Umbilical cord (tissue), 2 donors: ENCODE data around the gene XCR1. TPM values are rescaled to one million over a fixed set of nuclear protein-coding genes. Genes with fewer than 3 reads are reported as not detected.
"Not testable (repeated sequence)": the region's sequence is repeated elsewhere in the genome, so short reads cannot be mapped to it uniquely, and the experiment has no call there.

ENCODE experiments used
- DNase-seq: peaks from one replicate; pipeline ENCODE4 v3.0.0-alpha.2; 2015; ENCODE audit warnings: low spot score
- total RNA-seq: library from RNA; depleted of rRNA; stranded (reverse); fragments of >200 nt; gene quantifications from one replicate; pipeline ENCODE4 v1.2.3, GENCODE V29; 2014; ENCODE audit warnings: low replicate concordance; ENCODE audit not compliant: insufficient read depth

XCR1 gene, protein sequence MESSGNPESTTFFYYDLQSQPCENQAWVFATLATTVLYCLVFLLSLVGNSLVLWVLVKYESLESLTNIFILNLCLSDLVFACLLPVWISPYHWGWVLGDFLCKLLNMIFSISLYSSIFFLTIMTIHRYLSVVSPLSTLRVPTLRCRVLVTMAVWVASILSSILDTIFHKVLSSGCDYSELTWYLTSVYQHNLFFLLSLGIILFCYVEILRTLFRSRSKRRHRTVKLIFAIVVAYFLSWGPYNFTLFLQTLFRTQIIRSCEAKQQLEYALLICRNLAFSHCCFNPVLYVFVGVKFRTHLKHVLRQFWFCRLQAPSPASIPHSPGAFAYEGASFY
- total RNA-seq, result 0.24 TPM

DNA sequence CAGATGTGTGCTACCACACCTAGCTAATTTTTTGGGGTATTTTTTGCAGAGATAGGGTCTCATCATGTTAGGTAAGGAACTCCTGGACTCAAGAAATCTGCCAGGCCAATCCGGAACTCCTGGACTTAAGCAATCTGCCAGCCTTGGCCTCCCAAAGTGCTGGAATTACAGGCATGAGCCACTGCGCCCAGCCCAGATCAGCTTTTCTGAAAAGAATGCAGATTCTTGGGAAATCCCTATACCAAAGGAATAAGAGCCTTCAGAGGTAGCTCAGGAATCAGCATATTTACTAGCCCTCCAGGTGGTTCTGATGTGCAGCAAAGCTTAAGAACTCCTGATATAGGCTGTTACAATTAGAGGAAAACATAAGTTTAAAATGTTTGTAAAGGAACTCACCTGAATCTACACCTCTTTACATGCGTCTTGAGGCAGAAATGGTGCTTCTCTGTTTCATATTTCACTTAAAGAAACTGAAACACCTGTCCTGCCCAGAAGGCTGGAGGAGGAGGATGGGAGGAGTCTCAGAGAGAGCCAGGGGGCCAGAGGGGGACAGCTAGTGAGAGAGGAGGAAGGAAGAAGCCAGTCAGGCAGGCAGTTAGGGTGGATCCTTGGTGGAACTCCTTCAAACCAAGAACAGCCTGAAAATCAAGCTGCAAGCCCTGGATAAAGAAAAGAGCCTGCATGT, at the start of gene XCR1:
Gene XCR1, minus strand, starts transcription at position 463 of the 685 bp plus-strand sequence. CDS start 5,536 bp downstream, outside the sequence.
- DNase-seq, result no peak

DNA sequence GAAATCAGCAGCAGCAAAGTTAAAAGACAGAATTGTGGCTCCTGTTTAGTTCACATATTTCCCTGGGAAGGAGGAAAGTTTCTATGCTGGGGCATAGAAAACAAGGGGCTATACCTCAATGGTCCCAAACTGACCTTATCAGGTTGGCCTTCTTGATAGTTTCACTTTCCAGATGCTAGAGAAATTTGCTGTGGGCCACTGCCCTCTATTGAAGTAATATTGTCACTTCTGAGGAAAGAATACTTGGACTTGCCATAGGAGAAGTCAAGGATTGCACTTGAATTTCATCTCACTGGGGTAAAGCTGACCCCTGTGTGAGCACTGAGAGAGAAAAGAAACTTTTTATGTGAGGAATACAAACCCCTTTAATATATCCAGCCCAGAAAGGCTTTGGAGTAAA, 49.3 kb upstream of the XCR1 start:
- no peak for DNase-seq

DNA sequence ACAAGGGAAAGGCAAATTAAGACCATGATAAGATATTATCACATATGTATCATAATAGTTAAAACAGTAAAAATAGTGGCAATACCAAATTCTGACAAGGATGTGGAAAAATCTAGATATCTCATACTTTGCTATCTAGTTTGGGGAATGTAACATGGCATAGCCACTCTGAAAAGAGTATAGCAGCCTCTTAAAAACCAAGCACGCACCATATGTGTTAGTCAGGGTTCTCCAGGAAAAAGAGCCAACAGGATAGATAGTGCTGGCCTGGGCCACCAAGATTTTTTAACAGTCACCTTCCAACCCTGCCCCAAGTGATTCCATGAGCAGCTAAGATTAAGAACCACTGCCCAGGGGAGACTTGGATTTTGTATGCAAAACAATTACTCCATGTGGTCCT, 48.5 kb upstream of the XCR1 start:
- DNase-seq, result no peak

DNA sequence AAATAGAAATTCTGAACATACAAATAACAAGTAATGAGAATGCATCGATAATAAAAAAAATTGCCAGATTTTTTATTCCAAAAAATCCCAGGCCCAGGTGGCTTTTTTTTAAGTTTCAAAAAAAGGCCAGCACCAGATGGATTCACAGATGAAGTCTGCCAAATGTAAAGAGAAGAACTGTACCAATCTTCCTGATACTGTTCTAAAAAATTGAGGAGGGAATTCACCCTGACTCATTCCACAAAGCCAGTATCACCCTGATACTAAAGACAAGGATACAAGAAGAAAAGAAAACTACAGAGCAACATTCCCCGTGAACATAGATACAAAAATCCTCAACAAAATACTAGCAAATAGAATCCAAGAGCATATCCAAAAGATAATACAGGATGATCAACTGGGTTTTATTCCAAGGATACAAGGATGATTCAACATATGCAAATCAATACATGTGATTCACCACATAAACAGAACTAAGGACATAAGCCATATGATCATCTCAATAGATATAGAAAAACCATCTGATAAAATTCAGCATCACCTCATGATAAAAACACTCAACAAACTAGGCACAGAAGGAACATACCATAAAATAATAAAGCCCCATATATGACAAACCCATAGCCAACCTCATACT, 44.1 kb upstream of the XCR1 start:
- DNase-seq, result no peak

DNA sequence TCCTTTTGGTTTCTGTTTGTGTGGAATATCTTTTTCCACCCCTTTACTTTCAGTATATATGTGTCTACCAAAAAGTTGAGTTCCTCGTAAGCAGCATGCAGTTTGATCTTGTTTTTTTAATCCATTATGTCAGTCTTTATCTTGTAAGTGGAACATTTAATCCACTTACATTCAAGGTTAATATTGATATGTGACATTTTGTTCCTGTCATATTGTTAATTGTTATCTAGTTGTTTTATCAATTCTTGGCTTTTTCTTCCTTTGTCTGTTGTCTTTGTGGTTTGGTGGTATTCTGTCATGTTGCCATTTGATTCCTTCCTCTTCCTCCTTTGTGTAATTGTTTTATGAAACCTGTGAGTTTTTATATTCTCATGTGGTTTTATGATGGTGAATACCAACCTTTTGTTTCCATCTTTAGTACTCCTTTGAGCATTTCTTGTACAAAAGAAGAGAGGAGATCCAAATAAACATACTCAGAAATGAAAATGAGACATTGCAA, 43.4 kb upstream of the XCR1 start:
- DNase-seq, result no peak

DNA sequence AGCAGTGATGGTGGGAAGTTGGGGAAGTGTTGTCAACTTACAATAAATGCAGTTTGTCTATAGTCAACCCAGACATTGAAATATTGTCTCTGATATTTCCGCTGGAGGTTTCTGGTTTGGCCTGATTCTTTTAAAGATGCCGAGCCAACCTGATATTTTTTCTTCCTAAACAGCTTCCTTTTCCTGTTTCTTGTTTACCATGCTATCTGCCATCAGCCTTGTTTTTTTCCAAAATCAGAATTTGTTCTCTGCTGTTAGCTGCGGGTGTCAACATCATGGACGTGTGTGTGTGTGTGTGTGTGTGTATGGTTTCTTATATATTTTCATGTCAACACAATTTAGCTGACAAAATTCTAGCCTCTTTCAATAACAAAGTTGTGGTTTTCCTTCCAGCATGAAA, 41.2 kb upstream of the XCR1 start:
- no peak for DNase-seq

DNA sequence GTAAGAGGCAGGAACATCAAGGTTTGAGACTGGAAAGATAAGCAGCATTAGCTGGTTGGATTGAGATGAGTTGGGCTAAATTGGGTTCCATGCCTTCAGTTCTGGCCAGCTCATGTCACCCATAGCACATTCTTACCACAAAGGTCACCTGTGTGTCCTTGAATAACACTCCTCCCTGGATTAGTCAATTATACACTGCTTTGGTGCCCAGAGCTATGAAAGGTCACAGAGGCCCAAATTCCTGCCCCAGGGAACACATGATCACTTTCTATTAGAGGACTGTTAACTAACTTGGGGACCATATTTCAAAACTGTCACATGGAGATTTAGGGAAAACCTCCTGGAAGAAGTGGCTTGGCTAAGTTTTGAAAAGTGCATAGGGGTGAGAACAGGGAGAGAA, 40.1 kb upstream of the XCR1 start:
- DNase-seq, result no peak

DNA sequence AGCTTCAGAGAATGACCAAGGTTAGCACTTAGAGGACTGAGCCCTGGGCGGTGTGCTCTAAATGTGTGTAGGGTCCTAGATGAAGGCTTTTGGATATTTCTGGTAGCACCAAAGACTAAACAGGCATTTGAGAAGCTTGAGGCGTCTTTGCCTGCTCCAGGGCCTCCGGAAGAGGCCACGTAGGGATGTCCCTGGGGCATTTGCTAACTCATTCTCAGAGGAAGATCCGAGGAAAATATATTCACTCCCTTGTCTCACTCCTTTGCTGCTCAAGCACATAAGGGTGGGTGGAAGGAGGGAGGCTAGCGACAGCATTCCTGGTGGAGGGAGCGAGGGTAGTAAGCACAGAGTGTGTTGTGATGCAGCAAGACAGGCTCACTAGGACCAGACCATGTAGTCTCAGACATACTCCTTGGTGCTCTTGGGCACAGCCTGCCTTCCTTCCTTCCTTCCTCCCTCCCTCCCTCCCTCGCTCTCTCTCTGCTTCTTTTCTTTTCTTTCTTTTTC, 38.5 kb upstream of the XCR1 start:
- DNase-seq, result no peak

DNA sequence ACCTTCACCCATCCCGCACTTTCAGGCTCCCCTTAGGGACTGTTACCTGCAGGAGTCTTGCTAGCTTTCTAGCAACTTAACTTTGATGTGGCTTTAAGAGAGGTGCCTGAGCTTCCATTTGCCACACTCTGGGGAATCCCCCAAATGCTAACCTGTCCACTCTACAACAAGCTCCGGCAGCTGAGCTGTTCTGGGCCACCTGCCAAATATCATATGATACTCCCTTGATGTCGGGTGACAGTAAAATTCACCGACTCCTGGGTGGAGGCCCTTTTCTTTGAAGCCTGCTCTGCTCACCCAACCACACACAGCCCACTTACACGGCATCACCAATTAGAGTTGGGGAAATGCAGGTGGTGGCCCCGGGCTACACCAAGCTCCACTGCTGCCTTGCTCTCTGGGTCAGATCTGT, 38.0 kb upstream of the XCR1 start:
- DNase-seq, result peak; percentile 6

DNA sequence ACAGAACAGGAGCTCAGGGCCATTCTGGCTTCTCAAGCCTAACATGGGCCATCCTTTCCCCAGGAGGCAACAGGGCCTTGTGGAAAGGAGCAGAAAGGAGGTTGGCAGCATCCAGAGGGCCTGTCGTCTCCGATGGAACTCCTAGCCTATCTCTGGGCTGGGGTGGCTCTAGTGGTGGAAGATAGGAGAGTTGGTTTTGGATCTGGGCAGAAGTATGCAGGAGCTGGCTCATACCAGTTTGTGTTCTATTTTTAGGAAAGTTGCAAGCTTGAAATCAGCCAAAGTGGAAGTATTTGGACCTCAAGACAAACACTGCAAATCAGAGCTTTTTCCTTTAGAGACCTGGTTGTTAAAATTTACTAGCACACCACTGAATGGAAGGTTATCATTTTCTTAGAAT, 35.4 kb upstream of the XCR1 start:
- DNase-seq, result peak; percentile 12

DNA sequence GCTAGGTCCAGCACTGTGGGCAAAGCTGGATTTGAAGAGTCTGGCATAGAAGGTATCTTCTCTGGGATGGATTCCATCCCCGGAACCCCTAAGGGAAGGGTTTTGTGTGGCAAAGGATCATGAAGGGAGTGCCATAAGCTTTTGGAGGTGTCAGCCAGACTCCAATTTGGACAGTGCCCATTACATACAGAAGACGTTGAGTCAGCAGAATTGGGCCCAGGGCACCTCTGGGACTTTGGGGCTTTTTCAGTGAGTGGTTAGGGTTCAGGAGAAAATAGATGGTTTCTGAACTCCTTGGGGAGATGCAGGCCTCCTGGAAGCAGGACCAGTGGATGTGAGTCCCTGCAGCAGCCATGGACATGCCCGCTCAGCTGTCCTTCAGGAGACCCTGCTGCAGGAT, 34.6 kb upstream of the XCR1 start:
- no peak for DNase-seq

DNA sequence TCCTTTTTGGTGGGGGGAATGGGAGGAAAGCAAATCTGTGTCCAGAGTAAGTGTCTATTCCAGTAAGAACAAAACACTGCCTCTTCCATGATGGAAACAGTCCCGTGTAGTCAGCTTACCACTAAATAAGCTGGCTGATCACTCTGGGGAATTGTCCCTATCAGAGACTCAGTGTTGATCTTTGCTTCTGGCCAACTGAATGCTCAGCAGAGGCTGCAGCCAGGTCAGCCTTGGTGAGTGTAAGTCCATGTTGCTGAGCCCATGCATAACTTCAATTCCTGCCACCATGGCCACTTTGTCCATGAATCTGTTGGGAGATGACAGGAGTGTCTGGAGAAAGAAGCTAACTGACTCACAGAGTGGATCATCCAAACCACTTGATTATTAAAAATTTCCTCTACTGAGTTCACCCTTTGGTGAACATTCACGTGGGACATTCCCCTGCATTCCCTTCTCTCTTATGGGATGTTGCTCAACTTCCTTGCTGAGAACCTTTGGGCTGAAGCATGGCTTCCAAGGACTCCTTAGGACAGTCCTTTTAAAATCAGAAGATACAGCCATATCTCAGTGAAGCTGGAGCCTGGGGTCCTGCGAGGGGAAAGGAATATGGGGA, 33.9 kb upstream of the XCR1 start:
- DNase-seq, result no peak

DNA sequence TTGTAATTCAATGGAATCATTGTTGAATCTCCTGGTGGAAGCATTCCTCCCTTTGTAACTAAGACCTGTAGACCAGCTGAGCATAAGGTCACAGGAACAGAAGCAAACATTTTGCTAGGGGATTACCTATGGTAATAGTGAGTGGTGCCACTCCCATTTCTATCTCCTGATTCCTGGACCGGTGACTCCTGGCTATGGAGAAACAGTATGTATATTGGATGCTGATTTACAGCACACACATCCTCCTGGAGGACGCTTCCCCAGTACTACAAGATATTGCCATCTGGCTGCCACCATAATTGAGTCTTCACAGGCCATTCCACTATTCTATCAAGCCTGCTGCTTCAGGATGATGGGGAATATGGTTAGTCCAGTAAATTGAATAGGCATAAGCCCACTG, 33.3 kb upstream of the XCR1 start:
- no peak for DNase-seq

DNA sequence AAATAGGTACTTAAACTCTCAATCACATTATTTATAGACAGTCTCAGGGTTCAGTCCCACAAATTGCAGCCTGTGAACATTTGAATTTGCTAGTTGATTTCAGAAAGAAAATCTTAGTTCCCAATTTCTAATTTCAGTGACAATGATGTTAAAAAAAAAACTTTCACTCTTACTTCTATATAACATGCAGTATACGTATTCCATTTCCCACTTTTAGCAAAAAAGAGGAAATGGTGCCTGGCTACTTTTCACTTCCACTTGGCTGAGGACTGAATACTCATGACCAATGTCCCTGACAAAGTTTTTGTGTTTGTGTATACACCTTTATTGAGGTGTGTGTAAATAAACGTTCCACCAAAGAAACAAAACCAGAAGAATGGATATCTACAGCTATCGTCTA, 32.1 kb upstream of the XCR1 start:
- DNase-seq, result peak; percentile 22

DNA sequence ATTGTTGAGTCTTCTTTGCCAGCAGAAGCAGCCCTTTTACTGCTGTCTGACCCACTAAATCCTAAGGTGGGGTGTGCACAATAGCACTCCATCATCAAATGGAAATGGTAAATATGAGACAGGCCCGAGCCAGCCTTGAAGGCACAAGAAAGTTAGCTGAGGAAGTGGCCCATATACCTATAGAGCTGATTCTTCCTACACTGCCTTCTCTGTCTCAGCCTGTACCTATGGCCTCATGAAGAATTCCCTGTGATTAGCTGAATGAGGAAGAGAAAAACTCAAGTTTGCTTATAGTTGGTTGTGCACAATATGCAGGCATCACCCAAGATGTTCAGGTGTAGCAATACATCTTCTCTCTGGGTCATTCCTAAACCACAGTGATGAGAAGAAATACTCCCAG, 31.7 kb upstream of the XCR1 start:
- DNase-seq, result no peak

DNA sequence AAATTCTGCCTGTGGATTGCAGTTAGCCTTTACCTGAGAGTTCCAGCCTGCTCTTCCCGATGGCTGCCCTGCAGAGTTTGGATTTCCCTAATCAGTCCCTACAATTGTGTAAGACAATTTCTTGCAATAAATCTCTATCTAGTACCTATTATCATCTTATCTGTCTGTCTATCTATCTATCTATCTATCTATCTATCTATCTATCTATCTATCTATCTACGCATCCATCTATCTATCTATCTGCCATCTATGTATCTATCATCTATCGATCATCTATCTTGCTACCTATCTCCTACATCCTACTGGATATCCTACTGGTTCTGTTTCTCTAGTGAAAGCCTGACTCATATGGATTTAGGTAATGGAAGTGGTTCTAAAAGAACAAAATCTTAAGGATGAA, 30.4 kb upstream of the XCR1 start:
- DNase-seq, result no peak

DNA sequence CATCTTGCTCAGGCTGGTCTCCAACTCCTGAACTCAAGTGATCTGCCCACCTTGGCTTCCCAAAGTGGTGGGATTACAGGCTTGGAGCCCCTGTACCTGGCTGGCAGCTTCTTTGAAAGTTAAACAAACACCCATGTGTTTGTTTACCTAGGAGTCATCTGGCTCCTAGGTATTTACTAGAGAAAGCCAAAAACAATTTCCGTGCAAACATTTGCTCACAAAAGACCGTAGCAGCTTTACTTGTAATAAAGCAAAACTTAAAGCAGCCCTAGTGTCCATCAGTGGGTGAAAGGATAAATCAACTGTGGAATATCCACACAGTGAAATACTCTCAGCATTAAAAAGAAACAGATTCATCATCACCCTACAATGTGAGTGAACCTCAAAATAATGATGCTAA, 29.4 kb upstream of the XCR1 start:
- DNase-seq, result no peak

DNA sequence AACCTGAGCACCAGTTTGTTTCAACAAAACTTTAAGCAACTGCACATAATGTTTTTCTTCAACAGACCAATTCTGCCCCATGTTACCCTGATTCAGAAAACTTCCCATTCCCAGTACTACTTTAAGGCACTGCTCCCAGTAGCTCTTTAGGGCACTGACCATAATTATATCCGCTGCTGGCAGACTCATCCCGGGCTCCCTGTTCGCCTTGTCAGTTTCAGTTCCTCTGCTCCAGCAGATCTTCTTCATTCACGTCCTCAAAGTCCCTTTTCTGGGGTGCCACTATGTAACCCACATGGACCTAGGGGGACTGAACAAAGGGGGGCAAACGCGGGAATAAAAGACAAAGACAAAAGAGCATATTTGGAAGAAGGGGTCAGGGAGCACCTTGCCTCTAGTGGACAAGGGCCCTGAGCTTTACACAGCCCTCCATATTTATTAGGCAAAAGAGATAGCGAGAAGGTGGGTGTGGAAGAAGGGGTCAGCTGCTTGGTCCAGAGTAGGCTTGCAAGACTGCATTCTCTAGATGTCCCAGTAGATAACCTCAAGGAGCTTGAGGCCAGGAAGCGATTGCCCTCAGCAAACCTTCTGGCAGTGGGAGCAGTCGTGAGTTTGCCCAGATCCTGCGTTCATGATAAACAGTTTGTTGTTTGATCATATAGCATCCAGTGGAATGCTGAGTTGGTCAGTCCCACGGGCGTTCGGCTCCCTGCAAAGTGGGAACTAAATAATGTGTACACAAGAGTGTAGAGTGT, 26.7 kb upstream of the XCR1 start:
- not testable (repeated sequence) for DNase-seq

DNA sequence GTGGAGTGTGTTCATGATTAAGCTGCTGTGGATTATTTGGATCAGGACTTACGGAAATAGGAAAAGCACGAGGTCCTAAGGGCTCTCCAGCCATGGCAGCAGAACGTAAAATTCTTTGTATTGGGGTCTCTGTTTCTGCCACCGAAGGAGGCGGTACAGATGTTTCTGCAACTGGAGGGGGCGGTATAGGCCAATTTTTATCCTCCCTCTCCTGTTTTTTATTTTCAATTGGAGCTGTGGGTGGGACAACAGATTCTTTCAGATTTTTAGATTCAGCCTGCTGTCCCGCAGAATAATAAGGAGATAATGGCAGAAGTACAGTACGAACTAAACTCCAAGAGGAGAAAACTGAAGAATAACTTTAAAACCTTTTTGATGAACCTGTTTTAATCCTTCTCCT, 26.0 kb upstream of the XCR1 start:
- not testable (repeated sequence) for DNase-seq

DNA sequence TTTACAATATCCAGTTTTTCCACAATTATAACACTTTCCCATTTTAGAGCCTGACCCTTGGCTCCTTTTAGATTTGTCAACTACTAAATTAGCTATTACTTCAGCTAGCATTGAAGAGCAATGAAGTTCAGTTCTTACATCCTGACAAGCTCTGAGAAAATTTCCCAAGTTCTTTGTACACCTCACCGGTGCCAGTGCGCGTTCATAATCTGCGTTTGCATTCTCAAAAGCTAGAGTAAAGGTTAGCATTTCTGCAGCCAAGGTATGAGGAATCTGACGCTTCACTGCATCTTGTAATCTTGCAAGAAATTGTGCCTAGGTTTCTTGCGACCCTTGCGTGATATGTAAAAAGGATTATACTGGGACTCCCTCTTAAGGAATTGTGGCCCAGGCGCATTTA, 25.2 kb upstream of the XCR1 start:
- no peak for DNase-seq

DNA sequence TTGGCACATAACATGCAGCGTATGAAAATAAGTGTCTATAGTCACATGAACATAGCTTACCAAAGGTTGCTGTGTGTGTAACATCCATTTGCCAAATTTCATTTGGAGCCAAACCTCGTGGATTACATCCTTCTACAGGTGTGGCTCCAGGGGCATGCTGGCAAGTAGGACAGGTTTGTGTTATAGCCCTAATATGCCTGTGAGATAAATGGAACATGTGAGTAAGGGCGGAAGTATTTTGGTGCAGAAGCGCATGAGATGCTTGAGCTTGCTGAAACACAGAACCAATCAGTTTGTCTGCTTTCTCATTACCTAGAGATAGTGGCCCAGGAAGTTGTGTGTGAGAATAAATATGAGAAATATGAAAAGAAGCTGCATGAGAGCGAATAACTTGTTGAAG, 21.8 kb upstream of the XCR1 start:
- no peak for DNase-seq
